ENCODE measurements around the gene FAM3B.
"Not testable (repeated sequence)": the region's sequence is repeated elsewhere in the genome, so short reads cannot be mapped to it uniquely, and the experiment has no call there.

Gene FAM3B

DNA sequence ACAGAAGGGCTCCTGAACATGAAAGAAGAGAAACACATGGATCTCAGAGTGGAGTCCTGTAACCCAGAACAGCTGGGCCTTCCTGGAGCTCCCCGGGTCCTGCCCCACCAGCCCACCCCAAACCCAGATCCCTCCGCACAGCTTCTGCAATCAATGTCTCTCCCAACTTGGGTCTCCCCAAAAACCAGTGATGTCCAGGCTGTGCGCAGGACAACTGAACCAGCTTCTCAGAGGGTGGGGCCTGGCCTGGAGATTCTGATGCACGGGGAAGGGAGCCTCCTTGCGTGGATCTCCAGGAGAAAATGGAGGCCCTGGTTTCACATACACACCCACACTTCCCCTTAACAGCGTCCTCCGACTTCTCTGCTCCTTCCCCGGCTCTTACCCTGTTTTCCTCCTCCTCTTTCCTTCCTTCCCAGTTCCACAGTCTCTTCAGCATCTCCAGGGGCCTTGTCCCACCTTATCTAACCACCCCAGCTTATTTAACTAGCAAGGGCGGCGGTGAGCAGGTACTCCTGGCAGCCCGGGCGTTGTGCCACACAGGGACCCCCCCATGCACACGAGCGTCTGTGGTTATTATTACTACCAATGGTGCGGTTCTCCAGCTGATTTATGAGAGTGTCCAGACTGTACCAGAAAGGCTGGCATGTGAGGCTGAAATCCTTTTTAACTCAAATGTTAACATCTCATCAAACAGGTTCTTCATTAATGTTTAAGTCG, 34.0 kb downstream of the FAM3B start:
- DNase-seq (ENCODE audit: low read depth) = no peak

GRCh38 chr21:41357546-41357945, 40.9 kb downstream of the FAM3B start:
- no peak for DNase-seq (ENCODE audit: low read depth)

DNA sequence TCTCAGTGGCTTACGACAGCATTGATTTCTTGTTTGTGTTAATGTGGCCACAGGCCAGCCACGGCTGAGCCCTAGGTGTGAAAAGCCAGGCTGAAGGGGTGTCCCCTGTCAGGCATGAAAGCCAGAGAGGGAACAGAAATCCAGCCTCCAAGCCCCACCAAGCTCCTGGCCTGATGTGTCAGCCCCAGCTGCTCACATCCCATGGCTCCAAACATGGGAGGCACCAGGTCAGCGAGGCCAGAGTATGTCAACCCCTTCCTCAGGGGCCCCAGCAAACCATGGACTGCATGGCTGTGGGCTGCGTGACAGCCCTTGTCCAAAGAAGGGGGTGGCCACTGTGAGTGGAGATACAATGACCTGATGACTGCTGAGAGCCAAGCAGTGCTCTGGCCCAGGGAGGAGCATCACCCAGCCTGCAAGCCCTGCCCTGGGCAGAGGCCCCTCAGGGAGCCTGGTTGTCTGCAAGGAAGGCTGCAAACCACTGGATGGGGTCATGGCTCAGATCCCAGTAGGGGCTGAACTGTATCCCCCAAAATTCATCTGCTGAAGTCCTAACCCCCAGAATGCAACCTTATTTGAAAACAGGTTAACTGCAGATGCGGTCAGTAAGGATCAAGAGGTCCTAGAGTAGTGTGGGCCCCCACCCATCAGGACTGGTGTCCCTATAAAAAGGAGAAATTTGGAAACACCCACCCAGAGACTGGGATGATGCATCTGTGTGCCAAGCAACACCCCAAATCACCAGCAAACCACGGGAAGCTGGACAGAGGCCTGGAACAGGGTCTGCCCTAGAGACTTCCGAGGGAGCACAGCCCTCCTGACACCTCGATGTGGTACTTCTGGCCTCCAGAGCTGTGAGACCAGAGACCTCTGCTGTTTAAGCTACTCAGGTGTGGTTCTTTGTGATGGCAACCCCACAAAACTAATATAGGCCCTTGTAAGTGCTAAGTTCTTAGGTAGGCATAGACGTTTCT, 41.9 kb downstream of the FAM3B start:
- DNase-seq (ENCODE audit: low read depth) = no peak

DNA sequence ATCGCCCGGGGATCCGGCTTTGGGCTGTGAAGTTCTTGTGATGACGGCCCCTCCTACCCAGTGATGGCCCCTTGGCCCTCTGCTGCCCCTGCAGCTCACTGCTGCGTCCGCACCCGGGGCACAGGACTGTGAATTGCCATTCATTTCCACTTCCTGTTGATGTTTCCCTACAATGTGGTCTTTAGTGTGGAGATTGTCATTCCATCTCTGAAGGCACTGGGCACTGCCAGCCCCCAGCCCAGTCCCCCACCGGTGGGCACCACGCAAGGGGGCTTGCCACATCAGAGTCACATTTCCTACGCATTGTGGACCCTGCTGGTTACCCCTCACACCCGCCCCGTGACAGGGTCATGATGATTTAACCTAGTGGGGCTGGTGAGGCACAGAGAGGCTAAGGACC, 42.7 kb downstream of the FAM3B start:
- no peak for DNase-seq (ENCODE audit: low read depth)

DNA sequence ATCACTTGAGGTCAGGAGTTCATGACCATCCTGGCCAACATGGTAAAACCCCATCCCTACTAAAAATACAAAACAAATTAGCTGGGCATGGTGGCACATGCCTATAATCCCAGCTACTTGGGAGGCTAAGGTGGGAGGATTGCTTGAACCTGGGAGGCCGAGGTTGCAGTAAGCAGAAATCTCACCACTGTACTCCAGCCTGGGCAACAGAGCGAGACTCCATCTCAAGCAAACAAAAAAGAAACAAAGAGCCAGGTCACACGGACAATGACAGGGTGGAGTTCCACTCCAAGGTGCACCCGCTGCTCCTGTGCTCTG, 43.1 kb downstream of the FAM3B start:
- not testable (repeated sequence) for DNase-seq (ENCODE audit: low read depth)

GRCh38 chr21:41360072-41360821, 43.6 kb downstream of the FAM3B start:
- no peak for DNase-seq (ENCODE audit: low read depth)

DNA sequence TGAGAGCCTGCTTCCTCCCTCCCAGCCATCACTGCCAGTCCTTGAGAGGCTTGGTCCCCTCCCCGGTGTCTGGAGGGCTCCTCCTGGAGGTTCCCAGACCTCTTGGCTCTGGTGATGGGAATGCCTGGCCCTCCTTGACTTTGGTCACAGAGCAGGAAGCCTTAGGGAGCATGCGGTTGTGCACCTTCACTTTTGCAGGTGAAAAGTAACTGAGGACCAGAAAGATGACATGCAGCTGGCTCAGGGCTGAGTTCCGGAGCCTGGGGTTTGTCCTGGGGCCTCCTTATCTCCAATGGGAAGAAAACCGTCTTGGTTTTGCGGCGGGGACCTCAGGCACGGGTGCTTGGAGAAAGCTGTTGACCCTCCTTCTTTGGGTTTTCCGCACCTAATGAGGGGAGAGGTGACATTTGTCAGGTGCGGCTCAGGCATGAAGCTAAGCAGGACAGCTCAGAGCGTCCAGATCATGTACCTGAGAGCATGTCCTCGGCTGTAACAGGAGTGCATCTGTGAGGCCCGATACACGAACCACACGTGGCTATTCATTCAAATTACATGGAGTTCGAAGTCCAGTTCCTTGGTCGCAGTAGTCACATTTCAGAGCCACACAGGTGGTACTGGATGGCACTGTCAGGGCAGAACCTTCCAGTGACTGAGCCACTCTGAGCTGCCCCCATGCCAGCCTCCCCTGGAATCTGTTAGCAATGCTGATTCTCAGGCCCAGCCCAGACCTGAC, 44.6 kb downstream of the FAM3B start:
- DNase-seq (ENCODE audit: low read depth) = no peak

DNA sequence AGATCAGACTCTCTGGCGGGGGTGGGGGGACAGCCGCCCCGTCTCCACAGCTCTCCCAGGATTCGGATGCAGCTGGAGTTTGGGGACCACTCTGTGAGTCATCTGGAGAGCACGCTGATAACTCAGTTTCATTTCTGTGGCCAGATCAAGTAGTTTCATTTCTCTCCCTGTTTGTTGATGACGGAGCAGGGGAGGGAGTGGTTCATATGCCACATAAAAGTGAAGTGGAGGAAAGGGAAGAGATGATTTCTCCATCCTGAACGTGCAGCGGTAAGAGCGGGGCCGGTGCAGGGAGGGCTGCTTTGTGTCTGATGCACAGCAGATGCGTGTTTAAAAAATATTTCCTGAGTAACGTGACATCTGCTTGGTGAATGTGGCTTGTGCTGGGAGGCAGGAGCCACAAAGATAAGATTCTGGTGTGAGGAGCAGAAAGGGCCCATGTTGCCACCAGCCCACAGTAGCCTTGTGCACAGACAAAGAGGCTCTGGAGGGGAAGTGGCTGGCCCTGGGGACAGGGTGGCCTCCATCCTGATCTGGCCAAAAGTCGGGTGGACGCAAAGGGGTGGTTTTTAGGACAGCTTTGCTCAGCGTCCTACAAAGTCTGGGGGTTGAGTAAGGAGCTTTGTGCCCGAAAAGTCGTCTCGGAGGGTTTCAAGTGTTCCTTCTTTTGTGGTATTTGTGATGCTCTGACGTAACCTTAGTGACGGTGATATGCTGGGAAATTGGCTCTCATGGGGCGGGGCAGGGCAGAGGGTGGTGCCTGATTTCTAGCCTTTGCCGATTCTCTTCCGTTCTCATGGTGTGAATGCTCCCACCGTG, 45.4 kb downstream of the FAM3B start, which contains the start of gene MX2:
Gene MX2 (plus strand): TSS at position 242 of the 819 bp plus-strand sequence. CDS start 14,880 bp downstream, outside the sequence.
- DNase-seq (ENCODE audit: low read depth) = peak; percentile 71

GRCh38 chr21:41362605-41363369, 46.2 kb downstream of the FAM3B start:
- no peak for DNase-seq (ENCODE audit: low read depth)

GRCh38 chr21:41363370-41364270, 47.0 kb downstream of the FAM3B start:
- DNase-seq (ENCODE audit: low read depth) = no peak

DNA sequence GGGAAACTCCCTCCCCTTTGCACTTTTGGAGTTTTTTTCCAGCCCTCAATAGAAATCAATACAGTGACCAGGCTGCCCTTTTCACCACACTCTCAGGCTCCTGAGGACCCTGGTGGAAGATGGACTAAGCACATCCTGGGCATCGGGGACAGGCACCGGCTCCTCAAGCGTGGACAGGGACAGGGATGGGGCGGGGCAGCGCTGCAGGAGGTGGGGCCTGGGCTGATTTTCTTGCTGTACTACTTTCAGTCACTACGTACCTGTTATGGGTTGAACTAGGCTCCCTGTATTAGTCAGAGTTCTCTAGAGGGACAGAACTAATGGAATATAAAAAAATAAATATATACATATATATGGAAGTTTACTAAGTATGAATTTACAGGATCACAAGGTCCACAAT, 47.7 kb downstream of the FAM3B start:
- no peak for DNase-seq (ENCODE audit: low read depth)

- no peak for DNase-seq (ENCODE audit: low read depth)
Observed at GRCh38 chr21:41365377-41366107, 48.9 kb downstream of the FAM3B start.

DNA sequence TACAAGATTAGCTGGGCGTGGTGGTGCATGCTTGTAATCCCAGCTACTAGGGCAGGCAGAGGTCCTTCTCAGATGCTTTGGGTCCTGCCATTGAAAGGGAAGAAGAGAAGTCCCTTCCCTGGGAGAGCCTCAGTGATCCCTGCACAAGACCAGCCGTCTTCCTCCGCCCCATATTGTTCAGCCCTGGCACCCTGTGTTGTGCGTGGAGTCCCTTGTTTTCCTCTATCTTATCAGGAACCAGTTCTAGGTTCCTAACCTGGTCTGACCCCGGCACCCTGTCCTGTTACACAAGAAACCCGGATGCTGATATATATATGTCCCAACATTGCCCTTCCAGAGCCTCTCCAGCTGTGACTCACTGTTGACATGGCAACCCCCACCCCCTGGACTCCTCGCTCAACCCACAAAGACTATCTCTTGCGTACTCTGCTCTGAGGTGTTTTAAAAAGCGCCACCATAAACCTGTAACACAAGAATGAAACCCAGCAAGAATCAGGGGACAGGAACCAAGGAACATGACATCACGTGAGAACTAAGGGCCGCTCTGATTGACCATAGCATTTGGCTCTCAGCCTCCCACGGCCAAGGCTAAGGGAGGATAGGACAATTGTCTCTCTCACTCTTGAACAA, 50.0 kb downstream of the FAM3B start:
- DNase-seq (ENCODE audit: low read depth) = no peak

GRCh38 chr21:41367301-41367944, 50.8 kb downstream of the FAM3B start:
- no peak for DNase-seq (ENCODE audit: low read depth)

DNA sequence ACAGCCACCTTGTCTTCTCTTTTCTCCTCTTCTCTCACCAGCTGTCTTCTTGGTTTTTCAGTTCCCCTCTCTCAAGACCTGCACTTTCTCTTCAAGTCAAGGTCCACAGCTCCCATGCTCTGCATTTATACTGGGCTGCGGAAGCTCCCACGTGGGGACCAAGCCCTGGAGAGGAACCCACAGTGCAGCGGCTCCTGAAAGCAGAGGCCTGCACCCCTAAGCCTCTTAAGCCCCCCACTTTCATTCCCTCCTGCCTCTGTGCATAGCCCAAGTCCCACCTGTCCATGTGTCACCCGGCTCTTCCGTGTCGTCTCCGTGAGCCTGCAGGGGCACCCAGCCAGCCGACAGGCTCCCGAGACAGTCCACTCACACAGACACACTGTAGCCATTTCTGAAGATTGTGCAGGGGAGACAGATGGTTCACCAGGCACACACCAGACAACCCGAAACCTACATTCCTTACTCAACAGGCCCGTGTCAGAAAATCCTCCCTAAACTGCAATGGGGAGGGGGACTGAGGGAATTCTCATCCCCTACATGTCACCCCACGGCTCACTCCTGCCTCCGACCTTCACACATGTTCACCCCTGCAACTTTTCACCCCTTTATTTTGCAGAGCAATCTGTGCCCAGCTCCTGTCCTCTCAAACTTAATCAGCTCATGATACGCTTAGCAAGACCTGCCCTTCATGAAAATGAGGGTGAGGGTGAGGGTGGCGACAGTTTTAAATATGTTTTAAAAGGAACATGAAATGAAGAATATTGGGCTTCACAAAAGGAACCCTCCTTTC, 51.5 kb downstream of the FAM3B start:
- DNase-seq (ENCODE audit: low read depth) = no peak

DNA sequence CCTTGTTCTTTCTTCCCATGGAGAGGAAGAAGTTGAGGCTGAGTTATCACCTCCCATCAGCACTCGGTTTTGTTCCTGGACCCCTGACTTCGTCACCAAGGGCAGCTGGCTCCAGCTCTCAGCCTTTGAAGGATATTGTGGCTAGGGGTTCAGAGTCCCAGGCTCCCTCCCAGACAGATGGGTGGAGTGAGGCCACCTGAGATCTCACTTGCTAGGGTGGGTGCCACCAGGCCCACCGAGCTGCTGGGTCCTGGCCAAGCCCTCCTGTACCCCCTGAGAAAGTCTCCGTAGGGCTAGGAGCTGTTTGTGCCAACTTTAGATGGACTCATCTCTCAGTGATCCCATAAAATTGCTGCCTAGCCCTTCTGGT, 52.1 kb downstream of the FAM3B start:
- DNase-seq (ENCODE audit: low read depth) = no peak
